RWPE1 (cell line): Measurements from ENCODE around the gene MEIOSIN.

ENCODE experiments used
- CTCF ChIA-PET: fragments of 350-600 bp; sonication (Branson Sonifier 250); formaldehyde crosslinking; extraction: SDS; loops from one replicate; lab custom pipeline; 2021; lab: Yijun Ruan, JAX
- POLR2A ChIA-PET: fragments of 400-600 bp; formaldehyde crosslinking; extraction: SDS; loops from one replicate; lab custom pipeline; 2020; ENCODE audit warnings: antibody characterized with exemption; ENCODE audit not compliant: low non-redundant PET; lab: Yijun Ruan, JAX
- DNase-seq: peaks from one replicate; pipeline ENCODE4 v3.0.0; 2012; ENCODE audit warnings: low spot score
- H3K27ac ChIP-seq: fragments of 450-650 bp; 2 replicates; pipeline ENCODE4 v1.5.1; 2017
- CTCF ChIP-seq: fragments of 450-650 bp; conservative IDR thresholded peaks from 2 replicates; pipeline ENCODE4 v1.5.1; 2017; ENCODE audit warnings: low read depth, mild to moderate bottlenecking

MEIOSIN gene

GRCh38 chr19:45782820-45783785 lies 49.9 kb downstream of the MEIOSIN start:
- ChIA-PET CTCF (interaction anchor here (0.6 to 1.3 kb wide), 3 partner anchors 13 to 198 kb away, joined by 3 to 8 read pairs (median 8); no protein-coding TSS in a partner anchor), POLR2A (interaction anchor here (0.5 to 2.6 kb wide), 9 partner anchors 12 to 931 kb away, joined by 3 to 27 read pairs (median 4); partner anchors contain the start of gene SIX5)
- peak; percentile 80 for DNase-seq
- TF ChIP-seq CTCF = no peak
- peak overlapping the region; percentile 98 for H3K27ac ChIP-seq

GRCh38 chr19:45784096-45784495 lies 50.9 kb downstream of the MEIOSIN start:
- H3K27ac ChIP-seq = peak overlapping the region; percentile 98
- no peak for DNase-seq
- no peak for TF ChIP-seq CTCF
- CTCF ChIA-PET = no interaction called here
- POLR2A ChIA-PET = no interaction called here

- no peak for TF ChIP-seq CTCF
- ChIA-PET CTCF (interaction anchor here (0.6 kb wide), 1 partner anchor 72 kb away, joined by 5 read pairs; no protein-coding TSS in a partner anchor), POLR2A (interaction anchor here (0.6 kb wide), 1 partner anchor 972 kb away, joined by 3 read pairs; no protein-coding TSS in a partner anchor)
- H3K27ac ChIP-seq = peak overlapping the region; percentile 98
- no peak for DNase-seq
These were observed 51.9 kb downstream of the MEIOSIN start for GRCh38 chr19:45785097-45785496.

- CTCF ChIA-PET = interaction anchor here (0.6 kb wide), 1 partner anchor 72 kb away, joined by 5 read pairs; no protein-coding TSS in a partner anchor
- no peak for DNase-seq
- POLR2A ChIA-PET = no interaction called here
- peak overlapping the region; percentile 98 for H3K27ac ChIP-seq
- TF ChIP-seq CTCF = no peak
These were observed 52.7 kb downstream of the MEIOSIN start for GRCh38 chr19:45785781-45786532.

GRCh38 chr19:45786533-45786894 lies 53.3 kb downstream of the MEIOSIN start:
- H3K27ac ChIP-seq = peak overlapping the region; percentile 98
- ChIA-PET CTCF (interaction anchor here (1.2 kb wide), 1 partner anchor 13 kb away, joined by 8 read pairs; no protein-coding TSS in a partner anchor), POLR2A (no interaction called here)
- TF ChIP-seq CTCF = no peak
- no peak for DNase-seq
